ENCODE results near the gene FOXE1.

DNA sequence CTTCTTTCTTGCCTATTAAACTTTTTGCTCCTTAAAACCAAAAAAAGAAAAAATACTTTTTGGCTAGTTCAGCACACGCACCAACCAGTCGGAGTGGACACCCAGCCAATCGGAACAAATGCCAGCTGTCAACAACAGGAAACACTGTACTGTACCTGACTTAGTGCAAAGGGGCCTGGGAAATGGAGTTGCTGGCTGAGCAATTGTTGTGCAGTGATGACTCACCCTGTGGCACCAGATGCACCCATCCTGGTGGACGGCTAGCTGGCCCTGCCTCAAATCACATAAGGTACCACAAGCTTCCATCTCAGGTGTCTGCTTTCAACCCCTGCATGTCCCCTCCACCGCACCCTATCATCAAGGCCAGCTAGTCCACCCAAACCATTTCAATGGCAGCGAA lies 20.9 kb downstream of the FOXE1 start:
- 0 out of 2 replicates have a peak, but pooled peaks have one; percentile 12 for TF ChIP-seq YY1 (IDR thresholded peaks at IDR 0.05; ENCODE audit: low read depth)
- no peak for TF ChIP-seq EP300 (IDR thresholded peaks at IDR 0.05; ENCODE audit: borderline replicate concordance)

Data from Ishikawa (cell line).